ENCODE data around the gene CCDC170. TPM values are rescaled to one million over a fixed set of nuclear protein-coding genes. Genes with fewer than 3 reads are reported as not detected.
"Not testable (repeated sequence)": the region's sequence is repeated elsewhere in the genome, so short reads cannot be mapped to it uniquely, and the experiment has no call there.

CCDC170 gene
- total RNA-seq, 1 experiment from 2014 or later, result not detected

GRCh38 chr6:151493161-151493803, 535 bp upstream of the CCDC170 start:
- DNase-seq (ENCODE audit: extremely low read depth, low read depth), result no peak

- no peak for DNase-seq (ENCODE audit: extremely low read depth, low read depth)
These were observed 568 bp downstream of the CCDC170 start for GRCh38 chr6:151494235-151494935.

GRCh38 chr6:151494936-151495320, 1.1 kb downstream of the CCDC170 start:
- DNase-seq (ENCODE audit: extremely low read depth, low read depth), result no peak

GRCh38 chr6:151495380-151495779, 1.6 kb downstream of the CCDC170 start:
- DNase-seq (ENCODE audit: extremely low read depth, low read depth), result no peak

GRCh38 chr6:151497905-151498304, 4.1 kb downstream of the CCDC170 start:
- DNase-seq (ENCODE audit: extremely low read depth, low read depth), result no peak

GRCh38 chr6:151498327-151498726, 4.5 kb downstream of the CCDC170 start:
- no peak for DNase-seq (ENCODE audit: extremely low read depth, low read depth)

GRCh38 chr6:151499551-151499950, 5.7 kb downstream of the CCDC170 start:
- DNase-seq (ENCODE audit: extremely low read depth, low read depth), result no peak

- no peak for DNase-seq (ENCODE audit: extremely low read depth, low read depth)
These were observed 7.8 kb downstream of the CCDC170 start for GRCh38 chr6:151501511-151502136.

- DNase-seq (ENCODE audit: extremely low read depth, low read depth), result no peak
These were observed 8.7 kb downstream of the CCDC170 start for GRCh38 chr6:151502499-151502898.

GRCh38 chr6:151506761-151507160, 12.9 kb downstream of the CCDC170 start:
- DNase-seq (ENCODE audit: extremely low read depth, low read depth), result no peak

- DNase-seq (ENCODE audit: extremely low read depth, low read depth), result no peak
These were observed 15.2 kb downstream of the CCDC170 start for GRCh38 chr6:151509048-151509447.

GRCh38 chr6:151512481-151512880, 18.7 kb downstream of the CCDC170 start:
- DNase-seq (ENCODE audit: extremely low read depth, low read depth), result no peak

- no peak for DNase-seq (ENCODE audit: extremely low read depth, low read depth)
These were observed 20.3 kb downstream of the CCDC170 start for GRCh38 chr6:151514000-151514730.

GRCh38 chr6:151518992-151519391, 25.2 kb downstream of the CCDC170 start:
- DNase-seq (ENCODE audit: extremely low read depth, low read depth), result not testable (repeated sequence)

GRCh38 chr6:151523034-151523433, 29.2 kb downstream of the CCDC170 start:
- no peak for DNase-seq (ENCODE audit: extremely low read depth, low read depth)

- DNase-seq (ENCODE audit: extremely low read depth, low read depth), result no peak
These were observed 30.2 kb downstream of the CCDC170 start for GRCh38 chr6:151524059-151524458.

- DNase-seq (ENCODE audit: extremely low read depth, low read depth), result no peak
These were observed 40.8 kb downstream of the CCDC170 start for GRCh38 chr6:151534576-151534975.

- DNase-seq (ENCODE audit: extremely low read depth, low read depth), result no peak
These were observed 41.8 kb downstream of the CCDC170 start for GRCh38 chr6:151535476-151536187.

- no peak for DNase-seq (ENCODE audit: extremely low read depth, low read depth)
These were observed 42.3 kb downstream of the CCDC170 start for GRCh38 chr6:151536188-151536479.

GRCh38 chr6:151537556-151537955, 43.7 kb downstream of the CCDC170 start:
- no peak for DNase-seq (ENCODE audit: extremely low read depth, low read depth)
